Stomach (tissue), 4 donors: Measurements from ENCODE around the gene TMPRSS3.

Source experiments
- POLR2A ChIP-seq, 4 donors: fragments of 450-650 bp; IDR thresholded peaks; one replicate each; pipeline ENCODE4 v1.6.1; 2016; ENCODE audit warnings: antibody characterized with exemption in 4 of 4, control low read depth in 2 of 4, mild to moderate bottlenecking in 1 of 4, moderate library complexity in 1 of 4
- TF ChIP-seq, protein P1 (sequence below), 7 experiments: fragments of 450-650 bp in 4 of 7; fragments of 200-600 bp in 3 of 7; sonication (generic) in 3 of 7; IDR thresholded peaks; one replicate each; pipeline ENCODE4 v1.5.1; 2016 to 2019; ENCODE audit warnings: antibody characterized with exemption in 7 of 7, control low read depth in 2 of 7, mild to moderate bottlenecking in 1 of 7

DNA sequence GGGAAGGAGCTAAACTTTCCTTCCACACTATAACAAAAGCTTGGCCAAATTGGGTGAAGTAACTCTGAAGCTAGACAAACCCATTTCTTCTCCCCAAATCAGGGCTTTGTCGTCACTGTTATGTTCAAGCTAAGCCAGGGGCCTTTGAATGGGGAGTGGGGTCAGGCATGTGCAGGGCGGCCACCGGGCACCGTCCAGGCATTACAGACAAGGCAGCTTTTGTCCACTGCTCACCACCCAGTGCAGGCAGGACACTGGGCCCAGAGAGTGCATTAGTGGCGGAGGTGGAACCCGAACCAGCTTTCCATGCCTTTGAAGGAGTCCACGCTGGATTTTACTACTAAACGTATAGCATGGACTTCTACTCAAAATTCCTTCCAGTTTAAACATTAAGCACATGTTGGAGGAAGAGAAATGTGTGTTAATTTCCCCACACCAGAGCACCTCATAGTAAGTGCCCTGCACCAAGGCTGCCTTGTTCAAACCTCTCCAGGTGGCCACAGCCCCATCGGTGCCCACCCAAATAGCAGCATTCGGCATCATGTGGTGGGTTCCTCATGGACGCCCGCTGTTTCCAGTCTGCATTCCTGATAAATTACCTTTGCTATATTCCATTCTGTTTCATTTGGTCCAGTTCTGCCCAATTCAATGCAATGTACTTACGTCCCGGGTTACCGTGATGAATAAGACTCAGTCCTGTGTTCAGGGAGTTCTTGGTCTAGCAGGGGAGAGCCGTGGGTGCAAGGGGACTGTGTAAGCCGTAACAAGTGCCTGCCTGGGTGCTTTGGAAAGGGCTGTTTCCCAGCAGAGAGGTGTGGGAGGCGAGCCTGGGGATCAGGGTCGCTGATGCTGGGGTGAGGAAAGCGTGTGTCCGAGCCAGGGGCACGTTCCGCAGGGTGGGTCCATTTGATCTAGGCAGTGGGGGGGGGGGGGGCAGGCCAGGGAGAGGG lies 9.5 kb upstream of the TMPRSS3 start:
- TF ChIP-seq, protein P1, sequence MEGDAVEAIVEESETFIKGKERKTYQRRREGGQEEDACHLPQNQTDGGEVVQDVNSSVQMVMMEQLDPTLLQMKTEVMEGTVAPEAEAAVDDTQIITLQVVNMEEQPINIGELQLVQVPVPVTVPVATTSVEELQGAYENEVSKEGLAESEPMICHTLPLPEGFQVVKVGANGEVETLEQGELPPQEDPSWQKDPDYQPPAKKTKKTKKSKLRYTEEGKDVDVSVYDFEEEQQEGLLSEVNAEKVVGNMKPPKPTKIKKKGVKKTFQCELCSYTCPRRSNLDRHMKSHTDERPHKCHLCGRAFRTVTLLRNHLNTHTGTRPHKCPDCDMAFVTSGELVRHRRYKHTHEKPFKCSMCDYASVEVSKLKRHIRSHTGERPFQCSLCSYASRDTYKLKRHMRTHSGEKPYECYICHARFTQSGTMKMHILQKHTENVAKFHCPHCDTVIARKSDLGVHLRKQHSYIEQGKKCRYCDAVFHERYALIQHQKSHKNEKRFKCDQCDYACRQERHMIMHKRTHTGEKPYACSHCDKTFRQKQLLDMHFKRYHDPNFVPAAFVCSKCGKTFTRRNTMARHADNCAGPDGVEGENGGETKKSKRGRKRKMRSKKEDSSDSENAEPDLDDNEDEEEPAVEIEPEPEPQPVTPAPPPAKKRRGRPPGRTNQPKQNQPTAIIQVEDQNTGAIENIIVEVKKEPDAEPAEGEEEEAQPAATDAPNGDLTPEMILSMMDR (IDR thresholded peaks at IDR 0.05): no peak
- TF ChIP-seq POLR2A (IDR thresholded peaks at IDR 0.05): no peak
